Tibial artery (tissue), 4 donors: ENCODE measurements around the gene DDC.
A peak's percentile ranks its signal among the peaks of the same experiment; 100 is the strongest.

Experiments
- DNase-seq, 2 donors: peaks; one replicate each; pipeline ENCODE4 v3.0.0-alpha.2; 2019
- H3K27ac ChIP-seq, 2 donors: fragments of 200-600 bp; sonication (generic) in 1 of 2; 1 replicate in 1 of 2; 2 replicates in 1 of 2; pipeline ENCODE4 v1.5.1; 2018 to 2019; ENCODE audit warnings: mild to moderate bottlenecking in 1 of 2
- H3K27me3 ChIP-seq, 2 donors: fragments of 200-600 bp; sonication (generic) in 1 of 2; one replicate each; pipeline versions ENCODE4 v1.5.1 to v1.6.0; 2016 to 2019
- H3K36me3 ChIP-seq, 3 donors: fragments of 200-600 bp; sonication (generic) in 2 of 3; one replicate each; pipeline ENCODE4 v1.5.1; 2016 to 2019; ENCODE audit warnings: mild to moderate bottlenecking in 2 of 3
- H3K4me1 ChIP-seq, 4 donors: fragments of 200-600 bp; sonication (generic) in 2 of 4; 1 replicate in 3 of 4; 2 replicates in 1 of 4; pipeline ENCODE4 v1.5.1; 2016 to 2019
- H3K4me3 ChIP-seq, 2 donors: fragments of 200-600 bp; sonication (generic) in 1 of 2; 1 replicate in 1 of 2; 2 replicates in 1 of 2; pipeline ENCODE4 v1.5.1; 2018 to 2019; ENCODE audit warnings: mild to moderate bottlenecking in 2 of 2
- H3K9me3 ChIP-seq, 3 donors: fragments of 200-600 bp; sonication (generic) in 1 of 3; one replicate each; pipeline ENCODE4 v1.5.1; 2016 to 2019
- CTCF ChIP-seq, 2 experiments: fragments of 200-600 bp in 1 of 2; fragments of 450-650 bp in 1 of 2; IDR thresholded peaks; one replicate each; pipeline ENCODE4 v1.5.1; 2017 to 2019; ENCODE audit warnings: antibody characterized with exemption in 2 of 2, mild to moderate bottlenecking in 1 of 2, moderate library complexity in 1 of 2
- intact Hi-C: fragments of 100-400 bp; cut with DNase I; formaldehyde crosslinking; loops from one replicate; pipeline ENCODE4 v1.15.0; 2023; ENCODE audit warnings: low total_unique reads

Gene DDC

GRCh38 chr7:50497968-50498367 lies 67.2 kb downstream of the DDC start:
- TF ChIP-seq CTCF (IDR thresholded peaks at IDR 0.05) = no peak
- H3K27me3 ChIP-seq = peaks cover 0 to 4% of the 10 kb centered on the region in 2 donors
- DNase-seq = peak in 1 of 2 donors; percentile 64

DNA sequence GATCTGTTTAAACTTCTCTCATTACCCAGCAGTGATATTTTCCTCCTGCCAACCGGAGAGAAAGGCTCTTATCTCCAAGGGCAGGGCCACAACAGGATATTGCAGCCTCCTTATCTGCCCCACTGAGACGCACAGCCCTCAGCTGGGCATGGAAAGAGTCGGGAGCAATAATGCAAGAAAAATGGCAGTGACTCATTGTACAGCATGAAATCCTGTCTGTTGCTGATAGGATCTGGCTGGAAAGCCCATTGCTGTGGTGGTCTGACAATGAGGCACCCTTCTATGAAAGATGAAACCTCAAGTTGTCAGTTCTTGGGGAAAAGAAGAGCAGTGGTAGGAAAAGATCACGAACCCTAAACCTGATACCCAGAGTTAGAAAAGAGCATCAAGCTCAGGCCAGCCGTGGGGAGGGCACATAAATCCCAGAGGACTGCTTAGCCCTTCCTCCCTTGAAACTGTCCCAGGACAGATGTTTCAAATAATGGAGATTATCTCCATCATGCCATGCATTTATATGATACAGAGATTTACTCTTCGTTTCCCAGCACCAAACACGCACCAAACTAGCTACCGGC lies 68.0 kb downstream of the DDC start:
- Histone ChIP-seq H3K36me3 (no peaks in the 10 kb centered on the region), H3K9me3 (no peaks in the 10 kb centered on the region), H3K27ac (no peak overlapping the region), H3K4me3 (no peak overlapping the region), H3K4me1 (peaks cover 0 to 20% (median 9%) of the 10 kb centered on the region in 4 donors), H3K27me3 (peaks cover 0 to 7% of the 10 kb centered on the region in 2 donors)
- intact Hi-C loops = no loop called here
- no peak for DNase-seq
- no peak for TF ChIP-seq CTCF (IDR thresholded peaks at IDR 0.05)

More at GRCh38 chr7:50497968-50498367, 67.2 kb downstream of the DDC start:
- H3K36me3 ChIP-seq = no peaks in the 10 kb centered on the region
- no peak overlapping the region for H3K4me3 ChIP-seq
- H3K4me1 ChIP-seq = peaks cover 0 to 28% (median 16%) of the 10 kb centered on the region in 4 donors
- intact Hi-C loops = no loop called here
- no peaks in the 10 kb centered on the region for H3K9me3 ChIP-seq
- H3K27ac ChIP-seq = no peak overlapping the region

GRCh38 chr7:50496569-50496968 lies 68.6 kb downstream of the DDC start:
- H3K4me3 ChIP-seq = no peak overlapping the region
- H3K9me3 ChIP-seq = no peaks in the 10 kb centered on the region
- intact Hi-C loops = no loop called here
- H3K27ac ChIP-seq = no peak overlapping the region
- no peak for TF ChIP-seq CTCF (IDR thresholded peaks at IDR 0.05)
- H3K36me3 ChIP-seq = no peaks in the 10 kb centered on the region
- H3K4me1 ChIP-seq = peaks cover 0 to 14% (median 5%) of the 10 kb centered on the region in 4 donors
- DNase-seq = no peak
- H3K27me3 ChIP-seq = peaks cover 0 to 9% of the 10 kb centered on the region in 2 donors

DNA sequence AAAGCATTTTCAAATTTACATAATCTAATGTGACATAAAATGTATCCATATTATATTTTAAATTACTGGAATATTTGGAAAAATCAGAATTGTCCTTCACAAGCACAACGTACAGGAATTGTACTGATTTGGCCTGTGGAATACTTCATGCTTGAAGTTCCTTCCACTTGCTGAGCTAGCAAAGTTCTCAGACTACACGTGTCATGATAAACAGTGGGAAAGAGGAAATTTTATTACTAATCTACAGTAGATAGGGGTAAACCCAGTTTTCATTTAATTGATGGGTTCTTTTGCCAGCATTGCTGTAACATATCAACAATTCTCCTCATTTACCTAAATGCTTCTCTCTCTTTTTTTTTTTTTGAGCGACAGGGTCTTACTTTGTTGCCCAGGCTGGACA lies 69.5 kb downstream of the DDC start:
- Histone ChIP-seq H3K9me3 (no peaks in the 10 kb centered on the region), H3K36me3 (no peaks in the 10 kb centered on the region), H3K27me3 (peaks cover 0 to 9% of the 10 kb centered on the region in 2 donors), H3K27ac (no peak overlapping the region), H3K4me1 (peaks cover 0 to 8% (median 3%) of the 10 kb centered on the region in 4 donors), H3K4me3 (no peak overlapping the region)
- TF ChIP-seq CTCF (IDR thresholded peaks at IDR 0.05) = no peak
- no peak for DNase-seq
- intact Hi-C loops = no loop called here

GRCh38 chr7:50492770-50493519 lies 72.3 kb downstream of the DDC start:
- Histone ChIP-seq H3K27ac (no peak overlapping the region), H3K4me3 (no peak overlapping the region), H3K27me3 (peaks cover 0 to 9% of the 10 kb centered on the region in 2 donors), H3K36me3 (no peaks in the 10 kb centered on the region), H3K9me3 (no peaks in the 10 kb centered on the region), H3K4me1 (peaks cover 0 to 7% (median 2%) of the 10 kb centered on the region in 4 donors)
- no peak for DNase-seq
- no peak for TF ChIP-seq CTCF (IDR thresholded peaks at IDR 0.05)
- intact Hi-C loops = no loop called here
